WERI-Rb-1 (cell line): ENCODE measurements around the gene BAG3.

Source experiments
- DNase-seq: peaks from one replicate; pipeline ENCODE4 v3.0.0-alpha.2; 2020
- H3K27ac ChIP-seq: fragments of 250-450 bp; sonication (Bioruptor Pico); 2 replicates; pipeline ENCODE4 v1.5.1; 2020; ENCODE audit warnings: mild to moderate bottlenecking, moderate library complexity
- H3K27me3 ChIP-seq: fragments of 250-450 bp; sonication (Bioruptor Pico); 2 replicates; pipeline ENCODE4 v1.5.1; 2021; ENCODE audit warnings: mild to moderate bottlenecking, low read depth, moderate library complexity; ENCODE audit not compliant: insufficient read depth, severe bottlenecking
- H3K36me3 ChIP-seq: fragments of 250-450 bp; sonication (Bioruptor Pico); 2 replicates; pipeline ENCODE4 v1.5.1; 2020; ENCODE audit warnings: mild to moderate bottlenecking, moderate library complexity
- H3K4me3 ChIP-seq: 2 replicates; pipeline ENCODE4 v1.5.1; 2011; ENCODE audit warnings: low read depth, mild to moderate bottlenecking, control low read depth, low read length
- H3K9me3 ChIP-seq: fragments of 250-450 bp; sonication (Bioruptor Pico); 2 replicates; pipeline ENCODE4 v1.5.1; 2021; ENCODE audit warnings: mild to moderate bottlenecking, moderate library complexity; ENCODE audit not compliant: severe bottlenecking
- TF ChIP-seq, protein P1 (sequence below): IDR thresholded peaks from 2 replicates; pipeline ENCODE4 v1.5.1; 2011; ENCODE audit warnings: low read depth, mild to moderate bottlenecking, control low read depth, inconsistent platforms, low read length

The BAG3 gene

DNA sequence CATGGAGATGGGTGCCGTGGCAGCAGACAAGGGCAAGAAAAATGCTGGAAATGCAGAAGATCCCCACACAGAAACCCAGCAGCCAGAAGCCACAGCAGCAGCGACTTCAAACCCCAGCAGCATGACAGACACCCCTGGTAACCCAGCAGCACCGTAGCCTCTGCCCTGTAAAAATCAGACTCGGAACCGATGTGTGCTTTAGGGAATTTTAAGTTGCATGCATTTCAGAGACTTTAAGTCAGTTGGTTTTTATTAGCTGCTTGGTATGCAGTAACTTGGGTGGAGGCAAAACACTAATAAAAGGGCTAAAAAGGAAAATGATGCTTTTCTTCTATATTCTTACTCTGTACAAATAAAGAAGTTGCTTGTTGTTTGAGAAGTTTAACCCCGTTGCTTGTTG, 25.9 kb downstream of the BAG3 start:
- H3K36me3 ChIP-seq: no peaks in the 10 kb centered on the region

DNA sequence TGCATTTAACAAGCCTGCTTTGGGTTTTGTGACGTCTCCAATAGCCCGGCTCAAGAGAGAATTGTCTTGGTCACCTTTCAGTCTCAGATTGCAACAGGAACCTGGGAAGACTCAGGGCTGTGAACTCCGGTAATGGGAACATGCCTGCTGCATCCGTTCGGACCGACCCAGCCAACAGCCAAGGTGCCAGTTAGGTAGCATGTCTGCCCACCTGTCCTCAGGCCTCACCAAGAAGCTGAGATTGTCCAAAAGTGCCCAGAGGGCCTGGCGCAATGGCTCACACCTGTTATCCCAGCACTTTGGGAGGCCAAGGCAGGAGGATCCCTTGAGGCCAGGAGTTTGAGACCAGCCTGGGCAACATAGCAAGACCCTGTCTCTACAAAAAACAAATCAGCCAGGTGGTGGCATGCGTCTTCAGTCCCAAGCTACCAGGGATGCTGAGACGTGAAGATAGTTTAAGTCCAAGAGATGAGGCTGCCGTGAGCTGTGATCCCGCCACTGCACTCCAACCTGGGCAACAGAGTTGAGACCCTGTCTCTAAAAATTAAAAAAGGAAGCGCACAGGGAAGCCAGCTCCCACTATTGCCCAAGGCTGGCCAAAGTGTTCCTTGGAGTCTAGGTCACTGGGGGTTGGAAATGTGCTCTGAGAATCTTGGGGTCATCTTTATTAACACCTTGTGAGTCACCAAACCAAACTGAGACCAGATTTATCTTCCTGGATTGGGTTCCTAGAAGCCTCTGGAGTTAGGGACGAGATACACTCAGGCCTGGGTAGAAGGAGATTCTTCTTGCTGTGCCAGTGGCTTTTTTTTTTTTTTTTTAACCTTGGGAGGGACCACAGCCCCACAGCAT, 26.9 kb downstream of the BAG3 start:
- H3K27ac ChIP-seq: no peak overlapping the region
- TF ChIP-seq, protein P1, sequence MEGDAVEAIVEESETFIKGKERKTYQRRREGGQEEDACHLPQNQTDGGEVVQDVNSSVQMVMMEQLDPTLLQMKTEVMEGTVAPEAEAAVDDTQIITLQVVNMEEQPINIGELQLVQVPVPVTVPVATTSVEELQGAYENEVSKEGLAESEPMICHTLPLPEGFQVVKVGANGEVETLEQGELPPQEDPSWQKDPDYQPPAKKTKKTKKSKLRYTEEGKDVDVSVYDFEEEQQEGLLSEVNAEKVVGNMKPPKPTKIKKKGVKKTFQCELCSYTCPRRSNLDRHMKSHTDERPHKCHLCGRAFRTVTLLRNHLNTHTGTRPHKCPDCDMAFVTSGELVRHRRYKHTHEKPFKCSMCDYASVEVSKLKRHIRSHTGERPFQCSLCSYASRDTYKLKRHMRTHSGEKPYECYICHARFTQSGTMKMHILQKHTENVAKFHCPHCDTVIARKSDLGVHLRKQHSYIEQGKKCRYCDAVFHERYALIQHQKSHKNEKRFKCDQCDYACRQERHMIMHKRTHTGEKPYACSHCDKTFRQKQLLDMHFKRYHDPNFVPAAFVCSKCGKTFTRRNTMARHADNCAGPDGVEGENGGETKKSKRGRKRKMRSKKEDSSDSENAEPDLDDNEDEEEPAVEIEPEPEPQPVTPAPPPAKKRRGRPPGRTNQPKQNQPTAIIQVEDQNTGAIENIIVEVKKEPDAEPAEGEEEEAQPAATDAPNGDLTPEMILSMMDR: no peak
- H3K36me3 ChIP-seq: no peaks in the 10 kb centered on the region
- no peak for DNase-seq
- H3K9me3 ChIP-seq: no peaks in the 10 kb centered on the region
- no peaks in the 10 kb centered on the region for H3K27me3 ChIP-seq
- H3K4me3 ChIP-seq: no peak overlapping the region

More for the DNA sequence above, 25.9 kb downstream of the BAG3 start:
- Histone ChIP-seq H3K27ac (no peak overlapping the region), H3K27me3 (no peaks in the 10 kb centered on the region), H3K9me3 (no peaks in the 10 kb centered on the region), H3K4me3 (no peak overlapping the region)
- DNase-seq: no peak
- TF ChIP-seq, protein P1: no peak

DNA sequence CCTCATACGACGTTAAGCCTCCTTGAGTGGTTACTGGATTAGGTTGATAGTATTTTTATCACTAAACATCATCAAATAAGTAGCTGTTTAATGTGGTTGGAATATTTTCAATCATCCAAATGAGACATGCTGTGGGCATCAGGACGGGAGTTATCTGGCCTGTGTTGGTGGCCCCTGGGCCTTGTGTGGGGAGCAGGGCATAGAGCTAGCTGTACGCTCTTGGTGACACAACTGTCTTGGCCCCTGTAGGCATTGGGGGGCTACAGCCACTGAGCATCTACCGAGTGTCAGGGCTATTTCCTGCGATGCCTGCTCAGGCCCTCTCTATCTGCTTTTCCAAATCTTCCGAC, 28.3 kb downstream of the BAG3 start:
- Histone ChIP-seq H3K4me3 (no peak overlapping the region), H3K27me3 (no peaks in the 10 kb centered on the region), H3K36me3 (no peaks in the 10 kb centered on the region), H3K9me3 (no peaks in the 10 kb centered on the region), H3K27ac (no peak overlapping the region)
- DNase-seq: no peak
- TF ChIP-seq, protein P1: no peak

DNA sequence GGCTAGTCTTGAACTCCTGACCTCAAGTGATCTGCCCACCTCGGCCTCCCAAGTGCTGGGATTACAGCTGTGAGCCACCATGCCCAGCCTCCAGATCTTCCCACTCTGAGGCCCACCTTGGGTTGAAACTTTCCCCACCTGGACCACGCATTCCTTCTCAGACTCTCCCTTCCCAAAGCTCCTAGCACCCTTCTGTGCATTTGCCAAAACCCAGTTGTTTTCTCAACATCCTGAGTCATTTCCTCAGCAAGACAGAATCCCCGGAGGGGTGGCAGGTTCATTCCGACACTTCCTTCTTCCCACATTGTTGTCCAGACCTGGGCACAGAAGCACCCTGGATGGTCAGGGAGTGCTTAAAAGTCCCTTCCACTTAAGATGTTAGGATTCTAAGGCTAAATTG, 28.9 kb downstream of the BAG3 start:
- no peak overlapping the region for H3K27ac ChIP-seq
- TF ChIP-seq, protein P1: no peak
- DNase-seq: no peak

DNA sequence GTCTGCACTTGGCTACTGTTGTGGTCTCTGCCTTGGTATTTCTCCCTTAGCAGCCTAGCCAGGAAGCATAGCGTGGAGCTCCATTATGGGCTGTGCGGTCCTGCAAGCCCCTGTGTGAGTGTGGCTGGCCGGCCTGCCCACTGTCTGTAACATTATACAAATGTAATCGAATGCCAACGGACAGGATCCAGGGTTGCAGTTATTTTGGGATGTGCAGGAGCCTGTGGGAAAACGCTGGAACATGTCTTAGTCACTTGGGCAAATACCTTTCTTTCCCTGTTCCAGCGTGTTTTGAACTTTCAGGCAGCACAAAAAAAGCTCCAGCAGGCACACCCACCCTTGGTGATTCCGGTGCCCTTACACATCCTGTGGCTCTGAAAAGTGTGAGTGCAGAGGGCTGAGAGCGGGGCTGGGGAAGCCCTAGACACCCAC, 29.5 kb downstream of the BAG3 start:
- Histone ChIP-seq H3K4me3 (no peak overlapping the region), H3K27ac (no peak overlapping the region), H3K36me3 (no peaks in the 10 kb centered on the region), H3K27me3 (no peaks in the 10 kb centered on the region), H3K9me3 (no peaks in the 10 kb centered on the region)
- TF ChIP-seq, protein P1: no peak
- DNase-seq: no peak

More for the DNA sequence above, 28.9 kb downstream of the BAG3 start:
- H3K4me3 ChIP-seq: no peak overlapping the region
- no peaks in the 10 kb centered on the region for H3K36me3 ChIP-seq
- no peaks in the 10 kb centered on the region for H3K9me3 ChIP-seq
- H3K27me3 ChIP-seq: no peaks in the 10 kb centered on the region
